Right lobe of liver (tissue), 4 donors: ENCODE results near the gene AK5.

Experiments
- CTCF ChIP-seq, 4 donors: fragments of 200-600 bp in 3 of 4; fragments of 450-650 bp in 1 of 4; IDR thresholded peaks; one replicate each; pipeline versions ENCODE4 v1.5.1 to v1.8.0; 2016 to 2022; ENCODE audit warnings: antibody characterized with exemption in 4 of 4, mild to moderate bottlenecking in 2 of 4
- POLR2A ChIP-seq: fragments of 450-650 bp; IDR thresholded peaks from one replicate; pipeline ENCODE4 v1.6.1; 2017; ENCODE audit warnings: antibody characterized with exemption, mild to moderate bottlenecking
- donor health status: DM: no; HTN: no; CAD: no.
- donor health status: DM: no; HTN: no; CAD: no.
- donor health status: DM: no; HTN: yes; CAD: no.

GRCh38 chr1:77385551-77385950 lies 103.7 kb downstream of the AK5 start:
- TF ChIP-seq POLR2A, result no peak
- TF ChIP-seq CTCF (IDR thresholded peaks at IDR 0.05), result no peak
